ENCODE measurements around the gene TPST1. TPM values are rescaled to one million over a fixed set of nuclear protein-coding genes. Genes with fewer than 3 reads are reported as not detected.
A peak's percentile ranks its signal among the peaks of the same experiment; 100 is the strongest.

The TPST1 gene
- total and polyA plus RNA-seq, 9 of the 15 experiments (the other 6 are each of a cell fraction or from before 2014, with no cell fraction given) = 0.15 to 2.2 (median 0.53) TPM

DNA sequence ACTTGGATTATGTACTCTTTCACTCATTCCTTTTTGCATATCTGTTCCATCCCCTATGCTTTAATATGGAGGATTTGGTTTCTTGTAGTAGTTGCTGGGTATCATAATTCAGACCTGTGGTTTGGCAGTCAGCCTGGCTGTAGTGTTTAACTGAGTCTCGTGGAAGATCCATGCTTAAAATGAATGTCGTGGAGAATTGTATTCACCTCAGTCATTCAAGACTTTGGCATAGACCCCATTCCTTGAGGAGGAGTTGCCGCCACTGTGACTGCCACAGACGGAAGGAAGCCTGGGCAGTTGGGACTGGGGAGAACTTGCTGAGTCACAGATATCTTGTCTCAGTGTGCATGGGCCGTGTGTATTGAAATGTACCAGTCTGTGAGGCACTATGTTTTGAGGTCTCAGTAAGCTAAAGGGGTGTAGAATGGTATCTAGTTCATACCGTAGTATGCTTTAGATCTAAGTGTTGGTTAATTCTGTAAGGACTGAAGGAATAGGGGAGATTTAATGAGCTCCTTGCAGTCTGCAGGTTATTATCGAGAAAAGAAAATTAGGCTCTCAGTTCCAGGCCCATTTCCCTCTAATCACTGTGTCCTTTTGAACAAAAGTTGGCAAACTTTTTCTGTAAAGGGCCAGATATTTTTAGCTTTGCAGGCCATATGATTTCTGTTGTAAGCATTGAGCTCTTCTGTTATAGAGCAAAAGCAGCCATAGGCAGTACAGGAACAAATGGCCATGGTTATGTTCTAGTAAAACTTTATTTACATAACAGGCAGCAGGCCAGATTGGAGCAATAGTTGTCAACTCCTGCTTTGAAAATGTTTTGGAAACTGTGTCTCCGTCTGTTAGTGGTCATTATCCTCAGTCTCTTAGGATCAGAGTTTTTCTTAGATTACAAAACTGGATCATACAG, 76.8 kb downstream of the TPST1 start (continued):
- TF ChIP-seq ZNF584 (CRISPR knock-in tag; IDR thresholded peaks at IDR 0.05; ENCODE audit: low read depth) = 0 out of 2 replicates have a peak, but pooled peaks have one; percentile 67
- 0 out of 4 replicates have a peak, but pooled peaks of 1 of the 2 experiments have one; percentile 19 for TF ChIP-seq KDM1A (IDR thresholded peaks at IDR 0.05)
- 0 out of 2 replicates have a peak, but pooled peaks have one; percentile 16 for TF ChIP-seq CTBP1 (IDR thresholded peaks at IDR 0.05; ENCODE audit: borderline replicate concordance)
- TF ChIP-seq ZNF384 (IDR thresholded peaks at IDR 0.05; ENCODE audit: low read depth, low read length) = no peak
- TF ChIP-seq, protein P1, sequence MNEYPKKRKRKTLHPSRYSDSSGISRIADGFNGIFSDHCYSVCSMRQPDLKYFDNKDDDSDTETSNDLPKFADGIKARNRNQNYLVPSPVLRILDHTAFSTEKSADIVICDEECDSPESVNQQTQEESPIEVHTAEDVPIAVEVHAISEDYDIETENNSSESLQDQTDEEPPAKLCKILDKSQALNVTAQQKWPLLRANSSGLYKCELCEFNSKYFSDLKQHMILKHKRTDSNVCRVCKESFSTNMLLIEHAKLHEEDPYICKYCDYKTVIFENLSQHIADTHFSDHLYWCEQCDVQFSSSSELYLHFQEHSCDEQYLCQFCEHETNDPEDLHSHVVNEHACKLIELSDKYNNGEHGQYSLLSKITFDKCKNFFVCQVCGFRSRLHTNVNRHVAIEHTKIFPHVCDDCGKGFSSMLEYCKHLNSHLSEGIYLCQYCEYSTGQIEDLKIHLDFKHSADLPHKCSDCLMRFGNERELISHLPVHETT (CRISPR knock-in tag; conservative IDR thresholded peaks at IDR 0.05 in 1 of 2, IDR thresholded peaks at IDR 0.05 in 1 of 2) = 0 out of 4 replicates have a peak, but pooled peaks of 1 of the 2 experiments have one; percentile 12
- TF ChIP-seq, protein P2, sequence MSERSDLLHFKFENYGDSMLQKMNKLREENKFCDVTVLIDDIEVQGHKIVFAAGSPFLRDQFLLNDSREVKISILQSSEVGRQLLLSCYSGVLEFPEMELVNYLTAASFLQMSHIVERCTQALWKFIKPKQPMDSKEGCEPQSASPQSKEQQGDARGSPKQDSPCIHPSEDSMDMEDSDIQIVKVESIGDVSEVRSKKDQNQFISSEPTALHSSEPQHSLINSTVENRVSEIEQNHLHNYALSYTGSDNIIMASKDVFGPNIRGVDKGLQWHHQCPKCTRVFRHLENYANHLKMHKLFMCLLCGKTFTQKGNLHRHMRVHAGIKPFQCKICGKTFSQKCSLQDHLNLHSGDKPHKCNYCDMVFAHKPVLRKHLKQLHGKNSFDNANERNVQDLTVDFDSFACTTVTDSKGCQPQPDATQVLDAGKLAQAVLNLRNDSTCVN (CRISPR knock-in tag; IDR thresholded peaks at IDR 0.05) = peak; percentile 47; the same call in 1 of the 2 replicates
- 0 out of 4 replicates have a peak, but pooled peaks of 1 of the 2 experiments have one; percentile 36 for TF ChIP-seq MAZ (CRISPR knock-in tag; conservative IDR thresholded peaks at IDR 0.05 in 1 of 2, IDR thresholded peaks at IDR 0.05 in 1 of 2)
- peak; percentile 58; the same call in 1 of the 2 replicates for TF ChIP-seq PTRF (tag; IDR thresholded peaks at IDR 0.05)
- TF ChIP-seq, protein P3, sequence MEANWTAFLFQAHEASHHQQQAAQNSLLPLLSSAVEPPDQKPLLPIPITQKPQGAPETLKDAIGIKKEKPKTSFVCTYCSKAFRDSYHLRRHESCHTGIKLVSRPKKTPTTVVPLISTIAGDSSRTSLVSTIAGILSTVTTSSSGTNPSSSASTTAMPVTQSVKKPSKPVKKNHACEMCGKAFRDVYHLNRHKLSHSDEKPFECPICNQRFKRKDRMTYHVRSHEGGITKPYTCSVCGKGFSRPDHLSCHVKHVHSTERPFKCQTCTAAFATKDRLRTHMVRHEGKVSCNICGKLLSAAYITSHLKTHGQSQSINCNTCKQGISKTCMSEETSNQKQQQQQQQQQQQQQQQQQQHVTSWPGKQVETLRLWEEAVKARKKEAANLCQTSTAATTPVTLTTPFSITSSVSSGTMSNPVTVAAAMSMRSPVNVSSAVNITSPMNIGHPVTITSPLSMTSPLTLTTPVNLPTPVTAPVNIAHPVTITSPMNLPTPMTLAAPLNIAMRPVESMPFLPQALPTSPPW (CRISPR knock-in tag; IDR thresholded peaks at IDR 0.05) = no peak; the same call in 1 of the 2 replicates
- TF ChIP-seq HDAC3 (IDR thresholded peaks at IDR 0.05; ENCODE audit: borderline replicate concordance, partially characterized antibody) = no peak
- 0 out of 2 replicates have a peak, but pooled peaks have one; percentile 7 for TF ChIP-seq EP400 (IDR thresholded peaks at IDR 0.05)
- TF ChIP-seq ZNF133 (CRISPR knock-in tag; IDR thresholded peaks at IDR 0.05) = 0 out of 2 replicates have a peak, but pooled peaks have one; percentile 50
- peak; percentile 24 for TF ChIP-seq NUFIP1 (IDR thresholded peaks at IDR 0.05; ENCODE audit: partially characterized antibody)
- TF ChIP-seq, protein P4, sequence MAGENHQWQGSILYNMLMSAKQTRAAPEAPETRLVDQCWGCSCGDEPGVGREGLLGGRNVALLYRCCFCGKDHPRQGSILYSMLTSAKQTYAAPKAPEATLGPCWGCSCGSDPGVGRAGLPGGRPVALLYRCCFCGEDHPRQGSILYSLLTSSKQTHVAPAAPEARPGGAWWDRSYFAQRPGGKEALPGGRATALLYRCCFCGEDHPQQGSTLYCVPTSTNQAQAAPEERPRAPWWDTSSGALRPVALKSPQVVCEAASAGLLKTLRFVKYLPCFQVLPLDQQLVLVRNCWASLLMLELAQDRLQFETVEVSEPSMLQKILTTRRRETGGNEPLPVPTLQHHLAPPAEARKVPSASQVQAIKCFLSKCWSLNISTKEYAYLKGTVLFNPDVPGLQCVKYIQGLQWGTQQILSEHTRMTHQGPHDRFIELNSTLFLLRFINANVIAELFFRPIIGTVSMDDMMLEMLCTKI (IDR thresholded peaks at IDR 0.05; ENCODE audit: partially characterized antibody) = no peak
- 0 out of 4 replicates have a peak, but pooled peaks have one; percentile 28 to 31 for TF ChIP-seq TRIM24 (IDR thresholded peaks at IDR 0.05)
- peak; percentile 65; the same call in 1 of the 2 replicates for TF ChIP-seq EHMT2 (IDR thresholded peaks at IDR 0.05)
- TF ChIP-seq, protein P5, sequence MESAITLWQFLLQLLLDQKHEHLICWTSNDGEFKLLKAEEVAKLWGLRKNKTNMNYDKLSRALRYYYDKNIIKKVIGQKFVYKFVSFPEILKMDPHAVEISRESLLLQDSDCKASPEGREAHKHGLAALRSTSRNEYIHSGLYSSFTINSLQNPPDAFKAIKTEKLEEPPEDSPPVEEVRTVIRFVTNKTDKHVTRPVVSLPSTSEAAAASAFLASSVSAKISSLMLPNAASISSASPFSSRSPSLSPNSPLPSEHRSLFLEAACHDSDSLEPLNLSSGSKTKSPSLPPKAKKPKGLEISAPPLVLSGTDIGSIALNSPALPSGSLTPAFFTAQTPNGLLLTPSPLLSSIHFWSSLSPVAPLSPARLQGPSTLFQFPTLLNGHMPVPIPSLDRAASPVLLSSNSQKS (CRISPR knock-in tag; IDR thresholded peaks at IDR 0.05) = 0 out of 2 replicates have a peak, but pooled peaks have one; percentile 38

Measured in K562 (cell line).